ENCODE data around the gene GGTLC1.
"Not testable (repeated sequence)": the region's sequence is repeated elsewhere in the genome, so short reads cannot be mapped to it uniquely, and the experiment has no call there.

The GGTLC1 gene

GRCh38 chr20:23988561-23988960 is at the start of gene GGTLC1:
TSS of gene GGTLC1 (minus strand) at chr20:23988779. CDS start at chr20:23986611, 2,168 bp downstream.
- DNase-seq: no peak

GRCh38 chr20:24034820-24035219 is 46.2 kb upstream of the GGTLC1 start:
- DNase-seq: no peak

GRCh38 chr20:24033565-24033964 is 45.0 kb upstream of the GGTLC1 start:
- DNase-seq: no peak

DNA sequence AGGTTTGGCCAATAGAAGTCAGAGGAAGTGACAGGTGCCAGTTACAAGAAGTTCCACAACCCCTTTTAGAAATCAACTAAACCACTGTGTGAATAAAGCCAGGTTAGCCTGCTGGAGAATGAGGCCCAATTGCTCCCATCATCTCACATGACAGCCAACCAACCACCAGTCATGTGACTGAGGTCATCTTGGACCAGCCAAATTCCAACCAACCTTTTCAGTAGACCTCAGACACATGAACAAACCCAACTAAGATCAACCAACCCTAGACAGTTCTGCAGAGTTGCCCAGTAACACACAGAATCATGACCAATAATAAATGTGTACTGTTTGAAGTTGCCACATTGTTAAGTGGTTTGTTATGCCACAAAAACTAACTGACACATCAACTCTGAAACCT is 44.6 kb upstream of the GGTLC1 start:
- no peak for DNase-seq

DNA sequence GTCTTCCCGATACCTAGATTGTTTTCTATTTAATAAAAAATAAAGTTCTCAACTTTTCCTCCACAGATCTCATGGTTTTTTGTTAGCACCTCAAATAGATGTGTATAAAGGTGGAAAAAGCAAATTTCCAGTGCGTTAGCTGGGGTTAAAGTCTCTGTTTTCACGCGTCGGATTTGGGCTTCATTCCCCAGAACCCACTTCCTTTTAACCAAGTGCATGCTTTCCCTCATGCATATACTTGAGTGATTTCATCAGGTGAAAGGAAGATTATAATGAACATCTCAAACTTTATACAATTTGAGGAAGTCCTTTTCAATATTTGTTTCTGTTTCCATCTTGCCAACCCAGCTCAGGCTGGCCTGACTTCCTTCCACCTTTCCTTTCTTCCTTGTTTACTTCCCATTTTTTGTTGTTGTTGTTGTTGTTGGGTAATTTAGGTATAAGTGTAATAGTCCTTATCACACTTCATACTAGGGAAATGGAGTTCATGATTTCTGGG is 43.9 kb upstream of the GGTLC1 start:
- no peak for DNase-seq

DNA sequence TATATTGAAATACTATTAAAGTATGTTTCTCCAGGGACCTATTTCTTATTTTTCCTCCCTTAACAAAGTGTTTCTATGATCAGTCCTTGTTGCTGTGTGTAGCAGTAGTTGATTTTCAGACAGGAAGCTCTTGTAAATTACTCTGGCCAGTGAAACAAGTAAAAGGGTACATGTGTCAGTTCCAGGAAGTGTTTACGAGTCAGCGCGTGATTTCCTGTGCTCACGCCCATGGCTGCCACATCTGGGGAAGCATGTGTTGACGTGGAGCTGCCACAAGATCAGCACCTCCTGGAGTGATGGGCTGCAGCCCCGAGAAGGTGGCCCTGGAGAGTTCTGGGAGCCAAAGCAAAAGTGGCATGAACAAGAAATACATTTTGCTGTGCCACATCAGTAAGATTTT is 38.6 kb upstream of the GGTLC1 start:
- DNase-seq: peak; percentile 58

DNA sequence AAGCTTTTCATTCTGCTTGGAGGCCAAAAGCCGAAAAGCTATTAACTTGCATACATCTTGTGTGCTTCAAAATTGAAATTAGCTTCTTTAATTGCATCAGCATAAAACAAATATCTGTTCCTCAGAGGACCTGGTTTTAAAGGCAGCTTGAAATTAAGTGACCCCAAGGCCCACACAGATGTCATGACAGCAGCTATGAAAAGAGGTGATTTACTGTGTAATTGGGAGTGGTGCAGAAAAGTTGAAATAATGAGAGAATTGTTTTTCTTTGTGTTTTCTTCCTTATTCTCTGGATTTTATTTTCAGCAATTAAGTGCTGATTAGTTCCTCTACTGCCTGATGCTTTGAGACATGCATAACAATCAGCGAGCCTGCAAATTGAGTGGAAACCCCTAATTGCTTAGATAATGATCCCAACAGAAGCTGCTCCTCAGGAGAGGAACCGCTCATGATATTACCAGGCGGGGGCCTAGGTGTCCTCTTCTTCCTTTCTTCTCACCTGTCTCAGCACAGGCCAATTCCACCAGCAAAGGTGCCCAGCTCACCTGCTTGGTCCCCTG is 34.1 kb upstream of the GGTLC1 start:
- no peak for DNase-seq

GRCh38 chr20:24018796-24019195 is 30.2 kb upstream of the GGTLC1 start:
- DNase-seq: no peak

DNA sequence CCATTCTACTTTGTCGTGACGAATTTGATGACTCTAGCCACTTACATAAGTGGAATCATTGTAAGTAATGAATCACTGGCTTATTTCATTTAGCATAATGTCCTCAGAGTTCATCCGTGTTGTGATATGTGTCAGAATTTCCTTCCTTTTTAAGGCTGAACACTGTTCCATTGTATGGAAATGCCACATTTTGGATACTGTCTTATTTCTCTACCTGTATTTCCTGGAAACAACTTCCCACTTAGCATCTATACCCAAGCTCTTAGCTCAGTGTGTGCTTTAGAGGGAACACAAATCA is 28.8 kb upstream of the GGTLC1 start:
- no peak for DNase-seq

DNA sequence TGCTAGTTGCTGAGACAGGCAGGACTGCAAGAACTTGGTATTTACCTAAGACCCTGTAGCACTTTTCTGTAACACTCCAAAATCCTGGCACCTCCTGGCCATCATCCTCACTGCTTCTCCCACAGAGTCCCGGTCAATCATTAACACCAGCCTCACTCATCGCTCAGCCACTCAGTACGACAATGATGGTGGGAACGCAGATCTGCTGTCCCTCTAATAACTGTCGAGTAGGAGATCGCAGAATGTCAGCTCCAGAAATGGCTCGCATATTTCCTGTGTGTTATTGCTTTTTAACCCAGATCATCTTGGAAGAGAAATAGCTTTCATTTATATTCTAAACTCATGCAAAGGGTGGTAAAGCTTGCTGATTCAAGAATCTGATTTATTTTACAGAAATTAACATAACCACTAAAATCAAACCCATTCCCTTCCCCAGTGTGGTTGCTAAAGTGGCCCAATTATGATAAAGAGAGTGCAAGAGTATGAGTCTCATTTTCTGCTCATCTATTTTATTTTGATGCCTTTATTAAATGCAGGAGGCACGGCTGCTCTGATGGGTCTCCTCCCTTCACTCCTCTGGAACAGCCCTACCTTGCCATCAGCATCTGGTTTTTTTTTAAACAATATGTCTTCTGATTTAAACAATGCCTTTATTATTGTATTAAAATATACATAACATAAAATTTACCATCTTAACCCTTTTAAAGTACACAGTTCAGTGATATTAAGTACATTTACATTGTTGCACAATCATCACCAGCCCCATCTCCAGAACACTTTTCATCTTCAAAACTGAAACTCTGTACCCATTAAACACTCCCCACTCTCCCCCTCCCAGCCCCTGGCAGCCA is 28.3 kb upstream of the GGTLC1 start:
- DNase-seq: no peak

GRCh38 chr20:24013953-24014352 is 25.4 kb upstream of the GGTLC1 start:
- no peak for DNase-seq

DNA sequence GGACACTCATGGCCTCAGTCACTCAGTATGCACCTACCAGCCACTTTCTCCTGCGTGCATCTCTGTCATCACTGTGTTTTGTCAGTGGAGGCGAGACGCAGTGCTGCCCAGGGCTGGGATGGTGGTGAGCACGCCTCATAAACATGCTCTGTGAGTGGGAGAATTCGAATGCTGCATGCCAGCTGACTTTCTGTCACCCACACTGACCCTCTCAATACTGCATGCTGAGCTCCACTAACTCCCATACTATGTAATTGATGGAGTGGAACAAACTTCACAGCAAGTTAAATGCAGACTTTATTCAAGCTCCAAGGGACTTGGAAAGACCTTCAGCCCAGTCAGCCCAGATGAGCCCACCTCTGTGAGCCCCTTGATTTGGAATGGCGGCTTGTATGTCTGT is 22.7 kb upstream of the GGTLC1 start:
- no peak for DNase-seq

DNA sequence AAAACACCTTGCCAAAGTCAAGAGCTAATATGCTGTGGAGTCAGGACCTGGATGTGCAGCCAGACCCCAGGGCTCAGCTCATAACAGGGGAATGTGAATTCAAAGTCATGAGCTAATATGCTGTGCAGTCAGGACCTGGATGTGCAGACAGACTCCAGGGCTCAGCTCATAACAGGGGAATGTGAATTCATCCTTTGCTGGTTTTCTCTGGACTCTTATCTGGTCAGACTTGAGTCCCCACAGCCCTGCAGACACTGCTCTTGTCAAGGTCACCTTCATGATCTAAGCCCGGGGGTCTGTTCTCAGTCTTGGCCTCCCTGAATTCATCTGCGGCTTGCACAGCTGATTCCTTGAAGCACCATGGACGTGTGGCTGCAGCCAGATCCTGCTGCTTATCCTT is 19.2 kb upstream of the GGTLC1 start:
- no peak for DNase-seq

GRCh38 chr20:24007073-24007595 is 18.6 kb upstream of the GGTLC1 start:
- DNase-seq: no peak

GRCh38 chr20:24006626-24007025 is 18.0 kb upstream of the GGTLC1 start:
- no peak for DNase-seq

GRCh38 chr20:24004471-24004870 is 15.9 kb upstream of the GGTLC1 start:
- DNase-seq: no peak

DNA sequence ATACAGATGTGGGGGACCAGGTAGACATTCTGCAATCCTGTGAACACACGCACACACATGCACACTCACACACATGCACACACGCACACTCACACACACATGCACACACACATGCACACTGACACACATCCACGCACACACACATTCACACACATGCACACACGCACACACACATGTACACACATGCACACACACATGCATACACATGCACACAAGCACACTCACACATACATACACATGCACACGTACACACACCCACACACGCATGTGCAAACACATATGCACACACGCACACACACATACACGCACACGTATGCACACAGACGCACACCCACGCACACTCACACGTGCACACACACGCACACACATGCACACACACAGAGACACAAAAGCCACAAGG is 14.3 kb upstream of the GGTLC1 start:
- DNase-seq: no peak

GRCh38 chr20:24001712-24002405 is 13.3 kb upstream of the GGTLC1 start:
- no peak for DNase-seq

- DNase-seq: no peak
Observed at GRCh38 chr20:23998844-23999243, 10.3 kb upstream of the GGTLC1 start.

DNA sequence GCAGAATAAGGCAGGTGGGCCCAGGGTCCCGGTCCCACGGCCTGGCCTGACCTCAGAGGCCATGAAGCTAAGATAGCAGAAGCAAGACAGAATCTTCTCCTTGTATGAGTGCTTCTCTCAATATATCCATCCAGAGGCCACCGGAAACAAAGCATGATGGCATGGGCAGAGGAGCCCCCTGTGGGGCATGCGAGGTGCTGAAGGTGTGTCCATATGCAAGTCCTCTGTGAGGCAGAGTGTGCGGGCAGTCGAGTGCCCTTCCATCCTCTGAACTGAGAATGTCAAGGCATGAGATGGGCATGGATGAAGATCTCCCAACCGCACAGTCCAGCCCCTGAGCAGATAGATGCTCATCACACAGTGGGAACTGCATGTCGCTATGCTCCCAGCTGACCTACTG is 9.8 kb upstream of the GGTLC1 start:
- DNase-seq: no peak

- peak; percentile 80 for DNase-seq
Observed at GRCh38 chr20:23995905-23996666, 7.5 kb upstream of the GGTLC1 start.

GRCh38 chr20:23995291-23995690 is 6.7 kb upstream of the GGTLC1 start:
- DNase-seq: not testable (repeated sequence)
